Liver (tissue), 3 donors: Measurements from ENCODE around the gene BZW2.

Experiments used
- GABPA ChIP-seq, 2 donors: IDR thresholded peaks in 1 of 2; conservative IDR thresholded peaks in 1 of 2; 2 replicates each; pipeline ENCODE4 v1.6.1; 2016; ENCODE audit warnings: antibody characterized with exemption in 2 of 2, mild to moderate bottlenecking in 1 of 2, moderate library complexity in 1 of 2
- RXRA ChIP-seq, 2 donors: IDR thresholded peaks; 2 replicates each; pipeline ENCODE4 v1.6.1; 2017 to 2018; ENCODE audit warnings: antibody characterized with exemption in 2 of 2, mild to moderate bottlenecking in 1 of 2
- YY1 ChIP-seq: IDR thresholded peaks from 2 replicates; pipeline ENCODE4 v1.6.1; 2016; ENCODE audit warnings: antibody characterized with exemption, mild to moderate bottlenecking
- TF ChIP-seq, protein P1 (sequence below): fragments of 150-350 bp; IDR thresholded peaks from 2 replicates; pipeline ENCODE4 v1.5.1; 2017; ENCODE audit warnings: improper control_type of control experiment, low read depth, low read length; ENCODE audit not compliant: missing input control
- TF ChIP-seq, protein P2 (sequence below): IDR thresholded peaks from 2 replicates; pipeline ENCODE4 v1.6.1; 2016; ENCODE audit warnings: antibody characterized with exemption
- donor health status: healthy.
- donor health status: healthy.

GRCh38 chr7:16742547-16742946 lies 96.6 kb downstream of the BZW2 start:
- TF ChIP-seq YY1 (no peak), GABPA (IDR thresholded peaks at IDR 0.05 in 1 of 2, conservative IDR thresholded peaks at IDR 0.05 in 1 of 2) (no peak), RXRA (IDR thresholded peaks at IDR 0.05) (no peak)
- TF ChIP-seq, protein P1, sequence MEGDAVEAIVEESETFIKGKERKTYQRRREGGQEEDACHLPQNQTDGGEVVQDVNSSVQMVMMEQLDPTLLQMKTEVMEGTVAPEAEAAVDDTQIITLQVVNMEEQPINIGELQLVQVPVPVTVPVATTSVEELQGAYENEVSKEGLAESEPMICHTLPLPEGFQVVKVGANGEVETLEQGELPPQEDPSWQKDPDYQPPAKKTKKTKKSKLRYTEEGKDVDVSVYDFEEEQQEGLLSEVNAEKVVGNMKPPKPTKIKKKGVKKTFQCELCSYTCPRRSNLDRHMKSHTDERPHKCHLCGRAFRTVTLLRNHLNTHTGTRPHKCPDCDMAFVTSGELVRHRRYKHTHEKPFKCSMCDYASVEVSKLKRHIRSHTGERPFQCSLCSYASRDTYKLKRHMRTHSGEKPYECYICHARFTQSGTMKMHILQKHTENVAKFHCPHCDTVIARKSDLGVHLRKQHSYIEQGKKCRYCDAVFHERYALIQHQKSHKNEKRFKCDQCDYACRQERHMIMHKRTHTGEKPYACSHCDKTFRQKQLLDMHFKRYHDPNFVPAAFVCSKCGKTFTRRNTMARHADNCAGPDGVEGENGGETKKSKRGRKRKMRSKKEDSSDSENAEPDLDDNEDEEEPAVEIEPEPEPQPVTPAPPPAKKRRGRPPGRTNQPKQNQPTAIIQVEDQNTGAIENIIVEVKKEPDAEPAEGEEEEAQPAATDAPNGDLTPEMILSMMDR: no peak
- TF ChIP-seq, protein P2, sequence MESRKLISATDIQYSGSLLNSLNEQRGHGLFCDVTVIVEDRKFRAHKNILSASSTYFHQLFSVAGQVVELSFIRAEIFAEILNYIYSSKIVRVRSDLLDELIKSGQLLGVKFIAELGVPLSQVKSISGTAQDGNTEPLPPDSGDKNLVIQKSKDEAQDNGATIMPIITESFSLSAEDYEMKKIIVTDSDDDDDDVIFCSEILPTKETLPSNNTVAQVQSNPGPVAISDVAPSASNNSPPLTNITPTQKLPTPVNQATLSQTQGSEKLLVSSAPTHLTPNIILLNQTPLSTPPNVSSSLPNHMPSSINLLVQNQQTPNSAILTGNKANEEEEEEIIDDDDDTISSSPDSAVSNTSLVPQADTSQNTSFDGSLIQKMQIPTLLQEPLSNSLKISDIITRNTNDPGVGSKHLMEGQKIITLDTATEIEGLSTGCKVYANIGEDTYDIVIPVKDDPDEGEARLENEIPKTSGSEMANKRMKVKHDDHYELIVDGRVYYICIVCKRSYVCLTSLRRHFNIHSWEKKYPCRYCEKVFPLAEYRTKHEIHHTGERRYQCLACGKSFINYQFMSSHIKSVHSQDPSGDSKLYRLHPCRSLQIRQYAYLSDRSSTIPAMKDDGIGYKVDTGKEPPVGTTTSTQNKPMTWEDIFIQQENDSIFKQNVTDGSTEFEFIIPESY: no peak
